Stimulated activated CD8-positive, alpha-beta memory T cell treated with anti-CD3 and anti-CD28 coated beads, Interleukin-15, amount 100 ng/mL, for 1 hour (primary cell): ENCODE data around the gene NARF.
"Not testable (repeated sequence)": the region's sequence is repeated elsewhere in the genome, so short reads cannot be mapped to it uniquely, and the experiment has no call there.

Experiments used
- DNase-seq: peaks from one replicate; pipeline ENCODE4 v3.0.0-alpha.2; 2020; ENCODE audit warnings: low read depth

Gene NARF

GRCh38 chr17:82503094-82503727 is 44.7 kb downstream of the NARF start:
- DNase-seq: no peak

GRCh38 chr17:82503728-82504308 is 45.3 kb downstream of the NARF start:
- DNase-seq: no peak

GRCh38 chr17:82505296-82505695 is 46.8 kb downstream of the NARF start:
- DNase-seq: no peak

- not testable (repeated sequence) for DNase-seq
These were observed 47.9 kb downstream of the NARF start for GRCh38 chr17:82506402-82506801.

GRCh38 chr17:82507631-82508175 is 49.2 kb downstream of the NARF start:
- no peak for DNase-seq

- not testable (repeated sequence) for DNase-seq
These were observed 53.1 kb downstream of the NARF start for GRCh38 chr17:82511642-82512041.

GRCh38 chr17:82513864-82514263 is 55.3 kb downstream of the NARF start:
- DNase-seq: not testable (repeated sequence)

- DNase-seq: no peak
These were observed 58.8 kb downstream of the NARF start for GRCh38 chr17:82517230-82517865.

GRCh38 chr17:82518826-82519810 is 60.6 kb downstream of the NARF start, which contains the start of gene FOXK2:
Gene FOXK2 (plus strand): TSS chr17:82519732. CDS start chr17:82519889, 157 bp downstream.
- DNase-seq: peak; percentile 81

GRCh38 chr17:82519971-82520903 is 61.7 kb downstream of the NARF start:
- no peak for DNase-seq

GRCh38 chr17:82524540-82524939 is 66.0 kb downstream of the NARF start:
- no peak for DNase-seq

- no peak for DNase-seq
These were observed 67.2 kb downstream of the NARF start for GRCh38 chr17:82525712-82526111.

- DNase-seq: no peak
These were observed 69.4 kb downstream of the NARF start for GRCh38 chr17:82527898-82528297.

GRCh38 chr17:82528484-82529265 is 70.1 kb downstream of the NARF start:
- no peak for DNase-seq

- DNase-seq: no peak
These were observed 71.4 kb downstream of the NARF start for GRCh38 chr17:82529914-82530300.

GRCh38 chr17:82531431-82531881 is 72.9 kb downstream of the NARF start:
- no peak for DNase-seq

GRCh38 chr17:82534401-82534812 is 75.9 kb downstream of the NARF start:
- no peak for DNase-seq

- no peak for DNase-seq
These were observed 78.1 kb downstream of the NARF start for GRCh38 chr17:82536512-82537201.

- not testable (repeated sequence) for DNase-seq
These were observed 78.7 kb downstream of the NARF start for GRCh38 chr17:82537228-82537627.
